Uterus (tissue), 4 donors: ENCODE data around the gene PRKAG2. TPM values are rescaled to one million over a fixed set of nuclear protein-coding genes. Genes with fewer than 3 reads are reported as not detected.
"Not testable (repeated sequence)": the region's sequence is repeated elsewhere in the genome, so short reads cannot be mapped to it uniquely, and the experiment has no call there.

Experiments
- DNase-seq, 2 donors: peaks; one replicate each; pipeline ENCODE4 v3.0.0-alpha.2; 2019 to 2020
- H3K27ac ChIP-seq, 2 donors: fragments of 200-600 bp; sonication (generic); 1 replicate in 1 of 2; 2 replicates in 1 of 2; pipeline ENCODE4 v1.5.1; 2016 to 2018
- H3K27me3 ChIP-seq, 2 donors: fragments of 200-600 bp; sonication (generic); one replicate each; pipeline ENCODE4 v1.5.1; 2018 to 2019; ENCODE audit warnings: control low read depth in 1 of 2
- H3K36me3 ChIP-seq, 2 donors: fragments of 200-600 bp; sonication (generic); one replicate each; pipeline ENCODE4 v1.5.1; 2019; ENCODE audit warnings: control low read depth in 1 of 2
- H3K4me1 ChIP-seq, 2 donors: fragments of 200-600 bp; sonication (generic); one replicate each; pipeline ENCODE4 v1.5.1; 2018 to 2019; ENCODE audit warnings: control low read depth in 1 of 2
- H3K4me3 ChIP-seq, 2 donors: fragments of 200-600 bp; sonication (generic); 1 replicate in 1 of 2; 2 replicates in 1 of 2; pipeline ENCODE4 v1.5.1; 2018 to 2019; ENCODE audit warnings: mild to moderate bottlenecking in 1 of 2
- H3K9me3 ChIP-seq, 2 donors: fragments of 200-600 bp; sonication (generic); one replicate each; pipeline ENCODE4 v1.5.1; 2019; ENCODE audit warnings: control low read depth in 1 of 2
- CTCF ChIP-seq, 4 experiments: fragments of 200-600 bp in 2 of 4; fragments of 450-650 bp in 2 of 4; sonication (generic) in 2 of 4; IDR thresholded peaks; one replicate each; pipeline ENCODE4 v1.5.1; 2016 to 2019; ENCODE audit warnings: antibody characterized with exemption in 4 of 4, mild to moderate bottlenecking in 2 of 4, moderate library complexity in 1 of 4
- POLR2A ChIP-seq, 2 donors: fragments of 450-650 bp; IDR thresholded peaks; one replicate each; pipeline ENCODE4 v1.6.1; 2016; ENCODE audit warnings: antibody characterized with exemption in 2 of 2, mild to moderate bottlenecking in 1 of 2, moderate library complexity in 1 of 2
- intact Hi-C: fragments of 100-400 bp; cut with DNase I; formaldehyde crosslinking; loops from one replicate; pipeline ENCODE4 v1.15.1; 2023; ENCODE audit warnings: low total_unique reads
- total RNA-seq, 4 donors: library from RNA; depleted of rRNA in 3 of 4; stranded (reverse); fragments of >200 nt in 3 of 4; gene quantifications; one replicate each; pipeline versions ENCODE4 v1.1.0 to v1.2.4, GENCODE V29; 2014 to 2023
- donor health status: DM: yes; HTN: yes; CAD: no.

The PRKAG2 gene
- total RNA-seq, 4 donors from 2014 or later: 15.1 to 66.2 (median 33.6) TPM

- TF ChIP-seq CTCF (IDR thresholded peaks at IDR 0.05) (no peak), POLR2A (IDR thresholded peaks at IDR 0.05) (no peak)
These were observed 41.6 kb upstream of the PRKAG2 start for GRCh38 chr7:151918510-151918843.

DNA sequence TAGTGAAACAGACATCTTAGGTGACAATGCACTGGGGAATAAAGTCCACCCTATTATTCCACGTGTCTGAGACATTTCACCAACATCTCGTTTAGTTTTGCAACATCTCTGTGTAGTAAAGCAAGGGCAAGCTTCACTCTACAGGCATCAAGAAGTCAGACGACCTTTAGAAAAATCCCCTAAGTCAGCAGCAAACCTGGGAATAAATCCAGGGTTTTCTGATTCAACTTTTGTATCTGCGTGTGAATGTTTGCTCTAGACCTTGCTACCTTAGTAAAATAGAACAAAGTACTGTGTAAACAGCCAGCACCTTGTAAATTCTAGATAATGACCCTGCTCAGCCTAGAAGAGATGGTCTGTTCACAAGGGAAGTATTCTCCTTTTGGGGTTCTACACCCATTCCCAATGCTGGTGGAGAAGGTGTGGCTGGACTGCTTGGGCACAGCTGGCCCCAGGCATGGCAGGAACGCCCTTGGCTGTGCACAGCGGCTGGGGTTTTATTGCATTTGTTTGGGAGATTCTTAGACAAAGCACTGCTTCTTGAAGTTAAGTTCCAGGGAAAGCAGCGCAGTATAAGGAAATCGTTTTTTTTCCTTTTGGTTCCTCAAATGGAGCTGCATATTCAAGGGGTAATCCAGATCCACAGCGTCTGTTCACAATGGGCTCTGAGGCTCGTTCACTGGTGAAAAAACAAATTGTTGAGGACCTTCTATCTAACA is 41.0 kb upstream of the PRKAG2 start:
- intact Hi-C loops: no loop called here
- no peaks in the 10 kb centered on the region for H3K27me3 ChIP-seq
- no peaks in the 10 kb centered on the region for H3K9me3 ChIP-seq
- H3K36me3 ChIP-seq: no peaks in the 10 kb centered on the region
- no peak for TF ChIP-seq POLR2A (IDR thresholded peaks at IDR 0.05)
- TF ChIP-seq CTCF (IDR thresholded peaks at IDR 0.05): no peak
- H3K4me1 ChIP-seq: no peaks in the 10 kb centered on the region
- no peak overlapping the region for H3K4me3 ChIP-seq
- no peak for DNase-seq
- H3K27ac ChIP-seq: no peak overlapping the region

More at GRCh38 chr7:151918510-151918843, 41.6 kb upstream of the PRKAG2 start:
- no peaks in the 10 kb centered on the region for H3K36me3 ChIP-seq
- H3K9me3 ChIP-seq: no peaks in the 10 kb centered on the region
- intact Hi-C loops: no loop called here
- no peak for DNase-seq
- H3K27me3 ChIP-seq: no peaks in the 10 kb centered on the region
- H3K4me3 ChIP-seq: no peak overlapping the region
- H3K27ac ChIP-seq: no peak overlapping the region
- H3K4me1 ChIP-seq: no peaks in the 10 kb centered on the region

GRCh38 chr7:151914051-151914450 is 37.1 kb upstream of the PRKAG2 start:
- Histone ChIP-seq H3K27me3 (no peaks in the 10 kb centered on the region), H3K36me3 (no peaks in the 10 kb centered on the region), H3K27ac (no peak overlapping the region), H3K4me3 (no peak overlapping the region), H3K9me3 (no peaks in the 10 kb centered on the region), H3K4me1 (no peaks in the 10 kb centered on the region)
- TF ChIP-seq POLR2A (IDR thresholded peaks at IDR 0.05) (no peak), CTCF (IDR thresholded peaks at IDR 0.05) (no peak)
- no peak for DNase-seq
- intact Hi-C loops: no loop called here

- H3K36me3 ChIP-seq, DNase-seq, H3K4me1 ChIP-seq, H3K9me3 ChIP-seq, H3K27me3 ChIP-seq, intact Hi-C loops, H3K4me3 ChIP-seq, H3K27ac ChIP-seq: not testable (repeated sequence)
These were observed 33.7 kb upstream of the PRKAG2 start for GRCh38 chr7:151910655-151911054.

- H3K36me3 ChIP-seq, intact Hi-C loops, H3K9me3 ChIP-seq, DNase-seq, H3K27ac ChIP-seq, H3K4me1 ChIP-seq, H3K27me3 ChIP-seq, H3K4me3 ChIP-seq: not testable (repeated sequence)
These were observed 30.2 kb upstream of the PRKAG2 start for GRCh38 chr7:151907115-151907514.

DNA sequence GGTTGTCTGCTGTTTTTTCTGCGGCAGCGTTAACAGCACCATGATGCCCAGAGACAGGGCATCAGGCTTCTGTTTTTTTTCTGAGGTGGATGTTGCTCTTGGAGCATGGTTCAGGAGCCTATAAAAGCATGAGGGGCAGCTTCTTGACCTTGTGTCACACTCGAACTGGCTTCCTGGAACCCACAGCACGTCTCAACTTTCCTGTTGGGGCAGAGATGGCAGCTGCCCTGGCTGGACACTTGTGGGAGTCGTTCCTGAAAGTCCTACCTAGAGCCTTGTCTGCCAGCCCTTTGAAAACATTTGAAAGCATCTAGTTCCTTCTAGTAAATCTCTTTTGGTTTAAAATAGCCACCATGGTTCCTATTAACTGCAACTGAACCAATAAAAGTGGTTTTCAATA is 28.9 kb upstream of the PRKAG2 start:
- TF ChIP-seq CTCF (IDR thresholded peaks at IDR 0.05) (no peak), POLR2A (IDR thresholded peaks at IDR 0.05) (no peak)
- Histone ChIP-seq H3K4me3 (no peak overlapping the region), H3K36me3 (no peaks in the 10 kb centered on the region), H3K4me1 (no peaks in the 10 kb centered on the region), H3K27me3 (no peaks in the 10 kb centered on the region), H3K9me3 (no peaks in the 10 kb centered on the region), H3K27ac (no peak overlapping the region)
- no peak for DNase-seq
- intact Hi-C loops: no loop called here
